ENCODE measurements around the gene OTUD5. TPM values are rescaled to one million over a fixed set of nuclear protein-coding genes. Genes with fewer than 3 reads are reported as not detected.

Gene OTUD5
- total and polyA plus RNA-seq, 2 of the 13 experiments (the other 11 are each of a cell fraction or from before 2014, with no cell fraction given): 18.4 to 42.2 TPM

DNA sequence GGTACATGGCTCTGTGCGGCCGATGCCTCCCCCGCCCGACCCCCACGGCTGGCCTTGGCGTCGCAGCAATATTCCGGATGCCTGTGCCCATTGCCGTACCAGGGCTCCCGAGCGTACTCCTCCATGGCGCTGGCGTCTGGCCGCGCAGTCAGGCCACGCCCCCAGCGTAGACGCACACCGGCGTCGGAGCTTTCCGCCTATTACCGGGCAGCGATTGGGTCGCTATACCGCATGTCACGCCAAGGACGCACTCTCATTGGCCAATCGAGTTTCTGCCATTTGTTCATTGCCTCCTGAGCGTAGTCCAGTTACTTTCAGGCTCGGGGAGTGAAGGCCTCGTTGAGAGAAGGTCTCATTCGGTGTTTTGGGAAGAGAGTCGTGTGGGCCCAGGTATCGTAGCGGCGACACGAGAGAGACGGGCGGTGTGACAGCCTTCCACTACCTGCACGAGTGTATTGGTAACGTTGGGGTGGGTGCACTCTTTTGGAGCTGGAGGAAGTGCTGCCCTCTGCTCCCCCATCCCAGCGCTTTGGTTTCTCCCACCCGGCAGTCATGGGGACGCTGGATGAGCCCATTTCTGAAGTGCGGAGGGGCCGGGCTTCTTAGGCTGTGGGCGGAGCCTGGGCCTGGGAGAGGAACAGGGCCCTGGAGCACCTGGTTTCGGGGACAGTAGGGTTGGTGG, 59.6 kb downstream of the OTUD5 start, which contains the start of the genes PQBP1 and TIMM17B (continued):
- TF ChIP-seq TBL1XR1 (IDR thresholded peaks at IDR 0.05; ENCODE audit: borderline replicate concordance, low read length, partially characterized antibody) (no peak), ZNF749 (CRISPR knock-in tag; IDR thresholded peaks at IDR 0.05; ENCODE audit: borderline replicate concordance) (no peak), MED8 (CRISPR knock-in tag; IDR thresholded peaks at IDR 0.05; ENCODE audit: insufficient replicate concordance) (no peak), ZNF256 (CRISPR knock-in tag; conservative IDR thresholded peaks at IDR 0.05) (no peak), ZNF577 (CRISPR knock-in tag; IDR thresholded peaks at IDR 0.05; ENCODE audit: borderline replicate concordance, low read depth) (no peak), ZNF850 (CRISPR knock-in tag; conservative IDR thresholded peaks at IDR 0.05) (no peak), ZNF232 (CRISPR knock-in tag; IDR thresholded peaks at IDR 0.05; ENCODE audit: borderline replicate concordance) (peak; percentile 34; the same call in 1 of the 2 replicates), ZFX (CRISPR knock-in tag; IDR thresholded peaks at IDR 0.05; ENCODE audit: low read depth) (peak; percentile 90), POLR2G (IDR thresholded peaks at IDR 0.05; ENCODE audit: low read depth, low read length) (peak; percentile 85), ZNF660 (CRISPR knock-in tag; IDR thresholded peaks at IDR 0.05; ENCODE audit: borderline replicate concordance, low read depth) (no peak), RFXAP (CRISPR knock-in tag; IDR thresholded peaks at IDR 0.05; ENCODE audit: borderline replicate concordance) (peak; percentile 88), HNRNPLL (IDR thresholded peaks at IDR 0.05; ENCODE audit: low read depth, low read length, poor library complexity, severe bottlenecking) (peak; percentile 93), ZBTB3 (CRISPR knock-in tag; IDR thresholded peaks at IDR 0.05; ENCODE audit: borderline replicate concordance, low read depth) (no peak), SALL1 (CRISPR knock-in tag; IDR thresholded peaks at IDR 0.05) (peak; percentile 36; the same call in 1 of the 2 replicates)
- TF ChIP-seq, protein P1, sequence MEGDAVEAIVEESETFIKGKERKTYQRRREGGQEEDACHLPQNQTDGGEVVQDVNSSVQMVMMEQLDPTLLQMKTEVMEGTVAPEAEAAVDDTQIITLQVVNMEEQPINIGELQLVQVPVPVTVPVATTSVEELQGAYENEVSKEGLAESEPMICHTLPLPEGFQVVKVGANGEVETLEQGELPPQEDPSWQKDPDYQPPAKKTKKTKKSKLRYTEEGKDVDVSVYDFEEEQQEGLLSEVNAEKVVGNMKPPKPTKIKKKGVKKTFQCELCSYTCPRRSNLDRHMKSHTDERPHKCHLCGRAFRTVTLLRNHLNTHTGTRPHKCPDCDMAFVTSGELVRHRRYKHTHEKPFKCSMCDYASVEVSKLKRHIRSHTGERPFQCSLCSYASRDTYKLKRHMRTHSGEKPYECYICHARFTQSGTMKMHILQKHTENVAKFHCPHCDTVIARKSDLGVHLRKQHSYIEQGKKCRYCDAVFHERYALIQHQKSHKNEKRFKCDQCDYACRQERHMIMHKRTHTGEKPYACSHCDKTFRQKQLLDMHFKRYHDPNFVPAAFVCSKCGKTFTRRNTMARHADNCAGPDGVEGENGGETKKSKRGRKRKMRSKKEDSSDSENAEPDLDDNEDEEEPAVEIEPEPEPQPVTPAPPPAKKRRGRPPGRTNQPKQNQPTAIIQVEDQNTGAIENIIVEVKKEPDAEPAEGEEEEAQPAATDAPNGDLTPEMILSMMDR (CRISPR knock-in tag; IDR thresholded peaks at IDR 0.05): no peak
- TF ChIP-seq, protein P2, sequence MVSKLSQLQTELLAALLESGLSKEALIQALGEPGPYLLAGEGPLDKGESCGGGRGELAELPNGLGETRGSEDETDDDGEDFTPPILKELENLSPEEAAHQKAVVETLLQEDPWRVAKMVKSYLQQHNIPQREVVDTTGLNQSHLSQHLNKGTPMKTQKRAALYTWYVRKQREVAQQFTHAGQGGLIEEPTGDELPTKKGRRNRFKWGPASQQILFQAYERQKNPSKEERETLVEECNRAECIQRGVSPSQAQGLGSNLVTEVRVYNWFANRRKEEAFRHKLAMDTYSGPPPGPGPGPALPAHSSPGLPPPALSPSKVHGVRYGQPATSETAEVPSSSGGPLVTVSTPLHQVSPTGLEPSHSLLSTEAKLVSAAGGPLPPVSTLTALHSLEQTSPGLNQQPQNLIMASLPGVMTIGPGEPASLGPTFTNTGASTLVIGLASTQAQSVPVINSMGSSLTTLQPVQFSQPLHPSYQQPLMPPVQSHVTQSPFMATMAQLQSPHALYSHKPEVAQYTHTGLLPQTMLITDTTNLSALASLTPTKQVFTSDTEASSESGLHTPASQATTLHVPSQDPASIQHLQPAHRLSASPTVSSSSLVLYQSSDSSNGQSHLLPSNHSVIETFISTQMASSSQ (IDR thresholded peaks at IDR 0.05; ENCODE audit: low read depth): no peak
- TF ChIP-seq, protein P2 (CRISPR knock-in tag; IDR thresholded peaks at IDR 0.05; ENCODE audit: borderline replicate concordance): no peak
- TF ChIP-seq, protein P3, sequence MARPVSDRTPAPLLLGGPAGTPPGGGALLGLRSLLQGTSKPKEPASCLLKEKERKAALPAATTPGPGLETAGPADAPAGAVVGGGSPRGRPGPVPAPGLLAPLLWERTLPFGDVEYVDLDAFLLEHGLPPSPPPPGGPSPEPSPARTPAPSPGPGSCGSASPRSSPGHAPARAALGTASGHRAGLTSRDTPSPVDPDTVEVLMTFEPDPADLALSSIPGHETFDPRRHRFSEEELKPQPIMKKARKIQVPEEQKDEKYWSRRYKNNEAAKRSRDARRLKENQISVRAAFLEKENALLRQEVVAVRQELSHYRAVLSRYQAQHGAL (CRISPR knock-in tag; IDR thresholded peaks at IDR 0.05; ENCODE audit: not compliant biosample characterization): no peak
- TF ChIP-seq, protein P4, sequence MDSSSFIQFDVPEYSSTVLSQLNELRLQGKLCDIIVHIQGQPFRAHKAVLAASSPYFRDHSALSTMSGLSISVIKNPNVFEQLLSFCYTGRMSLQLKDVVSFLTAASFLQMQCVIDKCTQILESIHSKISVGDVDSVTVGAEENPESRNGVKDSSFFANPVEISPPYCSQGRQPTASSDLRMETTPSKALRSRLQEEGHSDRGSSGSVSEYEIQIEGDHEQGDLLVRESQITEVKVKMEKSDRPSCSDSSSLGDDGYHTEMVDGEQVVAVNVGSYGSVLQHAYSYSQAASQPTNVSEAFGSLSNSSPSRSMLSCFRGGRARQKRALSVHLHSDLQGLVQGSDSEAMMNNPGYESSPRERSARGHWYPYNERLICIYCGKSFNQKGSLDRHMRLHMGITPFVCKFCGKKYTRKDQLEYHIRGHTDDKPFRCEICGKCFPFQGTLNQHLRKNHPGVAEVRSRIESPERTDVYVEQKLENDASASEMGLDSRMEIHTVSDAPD (CRISPR knock-in tag; IDR thresholded peaks at IDR 0.05): 0 out of 2 replicates have a peak, but pooled peaks have one; percentile 30
